ENCODE results near the gene ACBD5. TPM values are rescaled to one million over a fixed set of nuclear protein-coding genes. Genes with fewer than 3 reads are reported as not detected.

ACBD5 gene
- total RNA-seq, 4 donors from 2014 or later: 10.4 to 27.0 (median 12.6) TPM

GRCh38 chr10:27225011-27225590 lies 15.5 kb downstream of the ACBD5 start:
- TF ChIP-seq CTCF (IDR thresholded peaks at IDR 0.05) (no peak), POLR2A (IDR thresholded peaks at IDR 0.05) (no peak)
- no peak for DNase-seq
- Histone ChIP-seq H3K36me3 (peaks cover 0 to 84% (median 5%) of the 10 kb centered on the region in 3 donors), H3K27ac (no peak overlapping the region), H3K4me1 (no peaks in the 10 kb centered on the region), H3K9me3 (no peaks in the 10 kb centered on the region), H3K27me3 (no peaks in the 10 kb centered on the region), H3K4me3 (no peak overlapping the region)
- intact Hi-C loops (cut with DNase I): loop anchor here (10.0 kb wide), 1 partner anchor 140 kb away; no protein-coding TSS in a partner anchor
- WGBS, 2 donors: 70 to 72% methylated on average over 8 of the region's 8 CpGs

GRCh38 chr10:27223964-27224363 lies 16.6 kb downstream of the ACBD5 start:
- TF ChIP-seq CTCF (IDR thresholded peaks at IDR 0.05) (peak in 5 of 6 experiments; percentile 40 to 67 (median 58)), POLR2A (IDR thresholded peaks at IDR 0.05) (no peak)
- Histone ChIP-seq H3K4me3 (no peak overlapping the region), H3K36me3 (peaks cover 0 to 84% (median 11%) of the 10 kb centered on the region in 3 donors), H3K4me1 (no peaks in the 10 kb centered on the region), H3K27ac (no peak overlapping the region), H3K9me3 (no peaks in the 10 kb centered on the region), H3K27me3 (no peaks in the 10 kb centered on the region)
- DNase-seq: no peak
- intact Hi-C loops (cut with DNase I): loop anchor here (10.0 kb wide), 1 partner anchor 141 kb away; no protein-coding TSS in a partner anchor
- WGBS, 2 donors: 75 to 76% methylated on average over 5 of the region's 5 CpGs

GRCh38 chr10:27207350-27207749 lies 33.2 kb downstream of the ACBD5 start:
- no peaks in the 10 kb centered on the region for H3K27me3 ChIP-seq
- peaks cover 0 to 100% (median 36%) of the 10 kb centered on the region in 3 donors for H3K36me3 ChIP-seq
- TF ChIP-seq POLR2A (IDR thresholded peaks at IDR 0.05) (no peak), CTCF (IDR thresholded peaks at IDR 0.05) (no peak)
- no peaks in the 10 kb centered on the region for H3K9me3 ChIP-seq
- H3K4me1 ChIP-seq: no peaks in the 10 kb centered on the region
- WGBS, 2 donors: 96 to 100% methylated on average over 2 of the region's 2 CpGs
- no peak for DNase-seq
- no peak overlapping the region for H3K4me3 ChIP-seq
- intact Hi-C loops (cut with DNase I): no loop called here
- no peak overlapping the region for H3K27ac ChIP-seq

- Histone ChIP-seq H3K27me3 (no peaks in the 10 kb centered on the region), H3K36me3 (peaks cover 0 to 100% (median 21%) of the 10 kb centered on the region in 3 donors), H3K4me3 (no peak overlapping the region), H3K4me1 (peaks cover 0 to 14% (median 0%) of the 10 kb centered on the region in 3 donors), H3K9me3 (no peaks in the 10 kb centered on the region), H3K27ac (no peak overlapping the region)
- intact Hi-C loops (cut with DNase I): no loop called here
- 70 to 92% methylated on average over 5 of the region's 5 CpGs for WGBS, 2 donors
- TF ChIP-seq CTCF (IDR thresholded peaks at IDR 0.05): no peak
- TF ChIP-seq POLR2A (IDR thresholded peaks at IDR 0.05): no peak
- DNase-seq: no peak
Observed at GRCh38 chr10:27203806-27204205, 36.8 kb downstream of the ACBD5 start.

GRCh38 chr10:27197980-27198620 lies 42.5 kb downstream of the ACBD5 start:
- DNase-seq: no peak
- H3K9me3 ChIP-seq: no peaks in the 10 kb centered on the region
- TF ChIP-seq POLR2A (IDR thresholded peaks at IDR 0.05) (no peak), CTCF (IDR thresholded peaks at IDR 0.05) (no peak)
- peaks cover 0 to 27% (median 0%) of the 10 kb centered on the region in 3 donors for H3K4me1 ChIP-seq
- intact Hi-C loops (cut with DNase I): no loop called here
- no peak overlapping the region for H3K27ac ChIP-seq
- H3K36me3 ChIP-seq: peaks cover 0 to 75% (median 9%) of the 10 kb centered on the region in 3 donors
- no peaks in the 10 kb centered on the region for H3K27me3 ChIP-seq
- no peak overlapping the region for H3K4me3 ChIP-seq
- 39 to 44% methylated on average over 2 of the region's 2 CpGs for WGBS, 2 donors
